HG03354 (cell line): ENCODE data around the gene RASA3.
"Not testable (repeated sequence)": the region's sequence is repeated elsewhere in the genome, so short reads cannot be mapped to it uniquely, and the experiment has no call there.

Experiments used
- ATAC-seq: cut with Tn5 transposase; IDR thresholded peaks from one replicate; pipeline ENCODE4 v1.9.1; 2021; ENCODE audit warnings: mild to moderate bottlenecking; ENCODE audit not compliant: unreplicated experiment, poor library complexity, severe bottlenecking

RASA3 gene, protein sequence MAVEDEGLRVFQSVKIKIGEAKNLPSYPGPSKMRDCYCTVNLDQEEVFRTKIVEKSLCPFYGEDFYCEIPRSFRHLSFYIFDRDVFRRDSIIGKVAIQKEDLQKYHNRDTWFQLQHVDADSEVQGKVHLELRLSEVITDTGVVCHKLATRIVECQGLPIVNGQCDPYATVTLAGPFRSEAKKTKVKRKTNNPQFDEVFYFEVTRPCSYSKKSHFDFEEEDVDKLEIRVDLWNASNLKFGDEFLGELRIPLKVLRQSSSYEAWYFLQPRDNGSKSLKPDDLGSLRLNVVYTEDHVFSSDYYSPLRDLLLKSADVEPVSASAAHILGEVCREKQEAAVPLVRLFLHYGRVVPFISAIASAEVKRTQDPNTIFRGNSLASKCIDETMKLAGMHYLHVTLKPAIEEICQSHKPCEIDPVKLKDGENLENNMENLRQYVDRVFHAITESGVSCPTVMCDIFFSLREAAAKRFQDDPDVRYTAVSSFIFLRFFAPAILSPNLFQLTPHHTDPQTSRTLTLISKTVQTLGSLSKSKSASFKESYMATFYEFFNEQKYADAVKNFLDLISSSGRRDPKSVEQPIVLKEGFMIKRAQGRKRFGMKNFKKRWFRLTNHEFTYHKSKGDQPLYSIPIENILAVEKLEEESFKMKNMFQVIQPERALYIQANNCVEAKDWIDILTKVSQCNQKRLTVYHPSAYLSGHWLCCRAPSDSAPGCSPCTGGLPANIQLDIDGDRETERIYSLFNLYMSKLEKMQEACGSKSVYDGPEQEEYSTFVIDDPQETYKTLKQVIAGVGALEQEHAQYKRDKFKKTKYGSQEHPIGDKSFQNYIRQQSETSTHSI

DNA sequence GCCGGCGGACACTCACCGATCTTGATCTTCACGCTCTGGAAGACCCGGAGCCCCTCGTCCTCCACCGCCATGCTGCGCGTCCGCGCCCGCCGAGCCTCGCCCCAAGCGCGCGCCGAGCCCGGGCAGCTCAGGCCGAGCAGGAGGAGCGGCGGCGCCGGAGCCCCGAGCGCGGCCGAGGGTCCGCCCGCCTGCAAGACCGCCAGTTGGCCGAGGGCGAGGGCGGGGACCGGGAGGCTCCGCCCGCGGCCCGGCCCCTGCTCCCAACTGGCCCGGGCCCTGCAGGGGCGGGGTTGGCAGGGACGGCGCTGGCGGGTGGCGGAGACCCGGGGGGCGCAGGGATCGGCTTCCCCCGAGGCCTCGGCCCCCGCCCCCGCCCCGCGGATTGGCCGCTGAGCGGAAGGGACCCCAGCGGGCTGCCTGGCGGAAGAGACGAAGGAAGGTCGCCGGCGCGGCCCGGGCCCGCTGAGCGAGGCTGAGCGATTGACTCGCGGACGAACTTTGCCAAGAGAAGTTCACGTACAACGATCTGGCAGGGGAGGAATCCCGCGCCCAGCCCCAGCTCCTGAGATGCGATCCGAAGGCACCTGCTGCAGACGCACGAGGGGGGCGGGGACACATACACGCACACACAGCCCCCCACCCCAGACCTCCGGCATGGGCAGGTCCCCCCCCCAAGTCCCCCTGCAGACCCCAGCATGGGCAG is at the start of gene RASA3:
Gene RASA3 (minus strand): TSS at position 205 of the 703 bp plus-strand sequence. CDS start 134 bp downstream, at position 71.
- peak; percentile 66 for ATAC-seq

- no peak for ATAC-seq
These were observed 46.8 kb upstream of the RASA3 start, which contains the start of gene CFAP97D2 for GRCh38 chr13:114179087-114179658. Gene CFAP97D2, plus strand, starts transcription at chr13:114179257. Its CDS starts 74 bp downstream, at chr13:114179331.

GRCh38 chr13:114177245-114178010 is 45.0 kb upstream of the RASA3 start:
- ATAC-seq, result no peak

DNA sequence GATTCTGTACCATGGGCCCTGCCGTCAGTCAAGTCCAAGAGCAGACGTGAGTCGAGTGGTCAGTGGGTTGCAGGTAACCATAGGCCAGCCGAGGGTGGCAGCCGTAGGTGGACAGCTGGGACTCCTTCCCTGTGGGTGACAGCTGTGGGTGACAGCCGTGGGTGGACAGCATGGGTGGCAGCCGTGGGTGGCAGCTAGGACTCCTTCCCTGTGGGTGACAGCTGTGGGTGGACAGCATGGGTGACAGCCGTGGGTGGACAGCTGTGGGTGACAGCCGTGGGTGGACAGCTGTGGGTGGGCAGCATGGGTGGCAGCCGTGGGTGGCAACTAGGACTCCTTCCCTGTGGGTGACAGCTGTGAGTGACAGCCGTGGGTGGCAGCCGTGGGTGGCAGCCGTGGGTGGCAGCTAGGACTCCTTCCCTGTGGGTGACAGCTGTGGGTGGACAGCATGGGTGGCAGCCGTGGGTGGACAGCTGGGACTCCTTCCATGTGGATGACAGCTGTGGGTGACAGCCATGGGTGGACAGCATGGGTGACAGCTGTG is 44.0 kb upstream of the RASA3 start:
- ATAC-seq, result not testable (repeated sequence)

GRCh38 chr13:114174529-114174961 is 42.1 kb upstream of the RASA3 start:
- no peak for ATAC-seq

GRCh38 chr13:114173745-114174144 is 41.3 kb upstream of the RASA3 start:
- no peak for ATAC-seq

GRCh38 chr13:114173272-114173671 is 40.8 kb upstream of the RASA3 start:
- no peak for ATAC-seq

DNA sequence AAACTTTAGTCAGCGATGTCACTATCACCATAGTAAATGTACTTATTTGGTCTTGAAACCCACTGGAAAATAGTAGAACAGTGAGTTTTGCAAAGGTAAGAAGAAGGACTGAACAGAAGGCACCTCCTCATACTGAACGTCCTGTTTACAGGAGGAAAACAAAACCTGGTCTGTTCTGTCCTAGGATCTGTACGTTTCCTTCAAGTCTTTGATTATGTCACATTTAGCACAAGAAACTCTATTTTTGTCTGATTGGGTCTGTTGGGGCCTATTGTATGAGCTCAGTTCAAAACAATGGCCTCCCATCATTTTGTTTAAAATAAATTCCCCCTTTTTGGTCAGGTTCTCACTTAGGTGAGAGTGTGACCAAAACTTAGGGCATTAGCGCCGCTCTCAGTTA is 35.5 kb upstream of the RASA3 start:
- no peak for ATAC-seq

DNA sequence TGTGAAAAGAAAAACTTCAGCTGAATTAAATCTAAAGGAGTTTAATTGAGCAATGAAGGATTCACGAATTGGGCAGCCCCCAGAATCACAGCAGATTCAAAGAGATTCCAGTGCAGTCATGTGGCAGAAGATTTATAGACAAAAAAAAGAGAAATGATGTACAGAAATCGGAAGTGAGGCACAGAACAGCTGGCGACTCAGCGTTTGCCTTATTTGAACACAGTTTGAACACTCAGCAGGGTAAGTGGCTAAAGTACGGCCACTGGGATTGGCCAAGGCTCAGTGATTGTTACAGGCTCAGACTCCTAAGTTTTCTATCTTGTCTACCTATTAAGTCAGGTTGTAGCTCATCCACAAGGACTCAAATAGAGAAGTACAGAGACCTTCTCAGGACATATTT is 35.0 kb upstream of the RASA3 start:
- ATAC-seq, result no peak

GRCh38 chr13:114166381-114167131 is 34.1 kb upstream of the RASA3 start:
- no peak for ATAC-seq

DNA sequence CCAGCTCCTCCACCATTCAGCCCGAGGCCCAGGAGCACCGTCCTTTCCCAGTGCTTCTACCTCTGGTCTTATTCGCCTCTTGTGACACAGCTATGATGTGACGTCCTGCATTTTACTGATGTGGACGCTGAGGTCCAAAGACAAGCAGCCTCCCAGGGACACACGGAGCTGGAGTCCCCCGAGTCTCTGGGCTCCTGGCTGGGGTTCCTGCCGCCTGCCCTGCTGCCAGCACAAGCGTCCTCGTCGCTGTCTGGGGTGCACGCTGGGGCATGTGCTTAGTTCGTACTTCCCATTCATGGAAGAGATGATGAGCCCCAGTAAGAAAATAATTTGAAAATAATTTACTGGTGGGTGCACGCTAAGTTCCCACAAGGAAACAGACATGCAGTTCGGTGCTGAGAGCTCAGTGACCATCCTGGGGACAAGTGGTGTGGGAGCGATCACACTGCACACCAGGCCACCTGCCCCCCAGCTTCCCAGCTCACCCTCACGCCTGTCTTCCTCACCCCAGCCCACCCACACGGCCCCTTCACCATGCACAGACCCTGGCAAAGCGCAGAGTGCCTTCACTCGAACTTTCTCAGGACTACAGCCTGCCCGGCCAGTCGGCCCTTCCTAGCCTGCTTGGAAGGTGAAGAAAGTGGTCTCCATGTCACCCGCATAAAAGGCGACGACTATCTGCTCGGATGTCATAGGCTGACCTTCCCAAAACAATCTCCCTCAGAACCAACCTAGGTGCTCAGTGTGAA is 32.4 kb upstream of the RASA3 start:
- no peak for ATAC-seq

- no peak for ATAC-seq
These were observed 31.6 kb upstream of the RASA3 start for GRCh38 chr13:114164053-114164452.

- ATAC-seq, result no peak
These were observed 30.1 kb upstream of the RASA3 start for GRCh38 chr13:114162533-114162922.

DNA sequence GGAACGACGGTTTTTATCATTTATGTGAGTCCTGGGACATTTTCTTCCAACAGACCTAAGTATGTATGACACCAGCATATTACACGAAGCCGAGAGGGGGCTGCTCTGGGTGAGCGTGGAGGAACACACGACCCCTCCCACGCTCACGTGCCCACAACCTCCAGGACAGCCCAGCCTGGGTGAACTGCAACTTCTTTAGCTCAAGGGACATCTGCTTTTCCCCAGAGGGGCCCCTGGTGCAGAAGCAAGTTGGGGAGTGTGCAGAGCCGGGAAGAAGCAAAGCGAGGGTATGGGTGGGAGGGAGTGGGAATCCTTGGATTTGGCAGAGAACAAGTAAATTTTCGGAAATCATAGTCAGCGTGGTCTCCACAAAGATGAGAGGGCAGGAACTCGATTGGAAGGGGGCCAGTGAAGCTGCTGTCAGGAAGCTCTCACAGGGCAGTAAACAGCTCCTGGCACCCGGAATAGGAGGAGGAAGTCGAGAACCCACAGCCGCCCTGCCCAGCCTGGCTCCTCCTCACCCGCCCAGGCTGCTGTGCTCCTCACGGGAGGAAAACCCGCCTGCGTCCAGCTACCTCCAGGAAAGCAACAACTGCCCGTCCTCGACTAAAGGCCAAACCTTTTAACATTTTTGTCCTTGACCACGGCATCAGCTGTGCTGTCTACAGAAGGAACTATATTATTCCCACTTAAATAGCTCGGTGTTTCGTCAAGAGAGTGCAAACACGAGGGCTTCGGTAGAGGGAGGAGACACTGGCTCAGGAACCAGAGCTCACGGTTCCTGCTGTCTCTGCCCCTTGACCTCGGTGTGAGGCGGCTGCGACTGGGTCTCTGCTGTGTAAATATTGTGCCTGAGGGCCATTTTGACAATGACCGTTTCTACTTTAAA is 29.5 kb upstream of the RASA3 start:
- ATAC-seq, result no peak

DNA sequence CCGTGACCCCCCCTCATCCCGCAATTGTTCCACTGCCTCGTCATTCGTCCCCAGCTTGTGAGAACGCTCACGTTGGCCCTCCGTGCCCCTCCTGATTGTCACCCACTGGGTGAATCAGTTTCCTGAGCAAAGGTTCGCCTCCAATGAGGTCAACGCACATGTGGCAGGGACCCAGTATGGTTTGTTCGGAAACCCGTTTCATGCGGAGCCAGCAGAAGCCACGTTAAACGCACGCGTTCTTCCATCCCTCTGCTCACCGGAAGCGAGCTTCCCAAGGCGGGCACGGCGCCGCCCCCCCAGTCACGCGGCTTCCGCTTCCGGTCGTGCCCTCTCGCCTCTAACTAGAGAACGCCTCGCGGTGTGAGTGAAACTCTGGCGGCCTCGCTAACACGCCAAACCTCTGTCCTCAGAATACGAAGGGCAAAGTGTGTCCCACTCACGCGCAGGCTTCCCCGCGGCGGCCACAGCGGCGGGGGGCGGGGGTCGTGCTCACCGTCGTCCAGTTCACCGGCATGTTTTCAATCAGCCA is 28.7 kb upstream of the RASA3 start:
- ATAC-seq, result no peak
